Panc1 (cell line): ENCODE data around the gene COMMD9. TPM values are rescaled to one million over a fixed set of nuclear protein-coding genes. Genes with fewer than 3 reads are reported as not detected.

ENCODE experiments used
- ATAC-seq: fragments of 200-7000 bp; cut with Tn5 transposase; 2 replicates; pipeline ENCODE4 v1.9.1; 2020; ENCODE audit warnings: mild to moderate bottlenecking, moderate library complexity
- BruUV-seq: library from RNA; stranded (reverse); fragments of 400-500 nt; replicated peaks from 2 replicates; lab custom pipeline; 2021; lab: Mats Ljungman, UMichigan
- CTCF ChIA-PET: fragments of 300-600 bp; sonication (Branson Sonifier 250); formaldehyde crosslinking; loops from one replicate; lab custom pipeline; 2022; ENCODE audit warnings: antibody characterized with exemption; lab: Charles Lee
- POLR2A ChIA-PET: fragments of 300-600 bp; sonication (Branson Sonifier 250); formaldehyde crosslinking; loops from one replicate; lab custom pipeline; 2022; ENCODE audit warnings: antibody characterized with exemption; lab: Charles Lee
- DNase-seq: peaks from one replicate; pipeline ENCODE4 v3.0.0-alpha.2; 2010; ENCODE audit warnings: low read depth, low spot score
- H3K27ac ChIP-seq: 2 replicates; pipeline ENCODE4 v1.5.1; 2011; ENCODE audit warnings: mild to moderate bottlenecking, low read length, inconsistent platforms
- H3K27me3 ChIP-seq: fragments of 200-500 bp; sonication (Bioruptor generic); 2 replicates; pipeline ENCODE4 v1.6.0; 2014; ENCODE audit warnings: low read length, inconsistent platforms; ENCODE audit not compliant: control insufficient read depth, insufficient read depth
- H3K36me3 ChIP-seq: fragments of 200-500 bp; sonication (Bioruptor generic); 2 replicates; pipeline ENCODE4 v1.5.1; 2014; ENCODE audit warnings: inconsistent platforms, mild to moderate bottlenecking, low read length, moderate library complexity; ENCODE audit not compliant: control insufficient read depth, insufficient read depth
- H3K4me1 ChIP-seq: 2 replicates; pipeline ENCODE4 v1.5.1; 2011; ENCODE audit warnings: inconsistent platforms, mild to moderate bottlenecking, low read length, moderate library complexity; ENCODE audit not compliant: control insufficient read depth, insufficient read depth
- H3K4me3 ChIP-seq, 2 experiments: 2 replicates each; pipeline ENCODE4 v1.5.1; 2011 to 2012; ENCODE audit warnings: low read depth in 2 of 2, low read length in 2 of 2, mild to moderate bottlenecking in 2 of 2, inconsistent platforms in 1 of 2, moderate library complexity in 1 of 2
- H3K9me3 ChIP-seq: fragments of 200-500 bp; sonication (Bioruptor generic); 2 replicates; pipeline ENCODE4 v1.5.1; 2014; ENCODE audit warnings: low read depth, mild to moderate bottlenecking, inconsistent platforms, low read length, moderate library complexity; ENCODE audit not compliant: control insufficient read depth, insufficient read depth
- CTCF ChIP-seq: fragments of 450-650 bp; IDR thresholded peaks from 2 replicates; pipeline ENCODE4 v1.5.1; 2017; ENCODE audit warnings: mild to moderate bottlenecking
- POLR2AphosphoS5 ChIP-seq: IDR thresholded peaks from 2 replicates; pipeline ENCODE4 v1.6.1; 2012; ENCODE audit warnings: mild to moderate bottlenecking, low read depth, low read length, moderate library complexity
- REST ChIP-seq, 2 experiments: IDR thresholded peaks; 2 replicates each; pipeline ENCODE4 v1.6.1; 2011 to 2012; ENCODE audit warnings: low read depth in 2 of 2, control low read depth in 1 of 2, low read length in 1 of 2, mild to moderate bottlenecking in 1 of 2, moderate library complexity in 1 of 2; ENCODE audit not compliant: insufficient read depth in 1 of 2
- SIN3A ChIP-seq: IDR thresholded peaks from 2 replicates; pipeline ENCODE4 v1.6.1; 2012; ENCODE audit warnings: low read depth, mild to moderate bottlenecking, low read length, moderate library complexity, borderline replicate concordance; ENCODE audit not compliant: insufficient read depth
- TCF7L2 ChIP-seq: IDR thresholded peaks from 2 replicates; pipeline ENCODE4 v1.6.1; 2011; ENCODE audit warnings: mild to moderate bottlenecking, low read depth, low read length, inconsistent platforms
- in situ Hi-C: cut with HindIII; loops from 2 replicates; pipeline ENCODE4 v1.10.0; 2016; ENCODE audit warnings: low sequenced_read_pairs, low pct_unique_long_range_greater_than_20kb
- intact Hi-C: fragments of 100-400 bp; cut with micrococcal nuclease; formaldehyde crosslinking; loops from one replicate; pipeline ENCODE4 v1.10.0; 2022; ENCODE audit not compliant: unreplicated experiment
- total RNA-seq: library from RNA; stranded (reverse); gene quantifications from one replicate; pipeline ENCODE4 v1.2.1, GENCODE V29; 2021; ENCODE audit not compliant: unreplicated experiment

The COMMD9 gene
- total RNA-seq, 1 experiment from 2014 or later = 41.8 TPM

- TF ChIP-seq SIN3A (no peak), POLR2AphosphoS5 (no peak), REST (IDR thresholded peaks at IDR 0.05; ENCODE audit: insufficient read depth in 1 of 2, low read depth in 2 of 2, low read length in 1 of 2) (no peak), TCF7L2 (no peak), CTCF (no peak)
- no TSS peak for BruUV-seq
- POLR2A ChIA-PET = no interaction called here
- intact Hi-C loops (no loop called here), in situ Hi-C loops (no loop called here)
- Histone ChIP-seq H3K36me3 (no peaks in the 10 kb centered on the region), H3K9me3 (no peaks in the 10 kb centered on the region), H3K27me3 (no peaks in the 10 kb centered on the region), H3K4me3 (no peak overlapping the region), H3K4me1 (no peaks in the 10 kb centered on the region), H3K27ac (no peak overlapping the region)
- no peak for DNase-seq
- CTCF ChIA-PET = interaction anchor here (0.6 kb wide), 1 partner anchor 474 kb away, joined by 8 read pairs; no protein-coding TSS in a partner anchor
- no peak for ATAC-seq
These were observed 49.6 kb downstream of the COMMD9 start for GRCh38 chr11:36239636-36240035.

DNA sequence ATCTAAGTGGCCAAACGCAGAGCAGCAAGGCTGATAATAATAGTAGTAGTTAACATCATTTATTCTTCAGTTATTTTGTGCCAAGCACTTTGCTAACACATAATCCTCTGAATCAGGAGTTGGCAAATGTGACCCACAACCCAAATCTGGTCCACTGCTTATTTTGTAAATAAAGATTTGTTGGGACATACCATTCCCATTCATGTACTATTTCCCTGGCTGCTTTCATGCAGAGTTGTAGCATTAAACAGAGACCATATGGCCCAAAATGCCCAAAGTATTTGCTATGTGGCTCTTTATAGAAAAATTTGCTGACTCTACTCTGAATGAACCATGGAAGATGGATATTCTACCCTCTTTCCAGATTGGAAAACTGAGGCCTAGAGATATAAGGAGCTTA lies 50.3 kb downstream of the COMMD9 start:
- in situ Hi-C loops (no loop called here), intact Hi-C loops (no loop called here)
- POLR2A ChIA-PET = no interaction called here
- H3K4me3 ChIP-seq = no peak overlapping the region
- no peaks in the 10 kb centered on the region for H3K36me3 ChIP-seq
- BruUV-seq = no TSS peak
- H3K27ac ChIP-seq = no peak overlapping the region
- no peaks in the 10 kb centered on the region for H3K9me3 ChIP-seq
- H3K4me1 ChIP-seq = no peaks in the 10 kb centered on the region
- no peaks in the 10 kb centered on the region for H3K27me3 ChIP-seq
- TF ChIP-seq REST (IDR thresholded peaks at IDR 0.05; ENCODE audit: insufficient read depth in 1 of 2, low read depth in 2 of 2, low read length in 1 of 2) = no peak
- no peak for TF ChIP-seq SIN3A
- TF ChIP-seq CTCF = no peak
- no peak for TF ChIP-seq TCF7L2
- TF ChIP-seq POLR2AphosphoS5 = no peak
- CTCF ChIA-PET = no interaction called here
- no peak for DNase-seq
- ATAC-seq = no peak
